HUES6 (cell line): ENCODE measurements around the gene MROH2B.

Experiments used
- H3K27ac ChIP-seq: 2 replicates; pipeline ENCODE4 v1.7.0; 2013; ENCODE audit warnings: low read depth, mild to moderate bottlenecking, low read length, inconsistent platforms
- H3K27me3 ChIP-seq: 2 replicates; pipeline ENCODE4 v1.6.1; 2013; ENCODE audit warnings: low read length; ENCODE audit not compliant: control insufficient read depth, insufficient read depth
- H3K36me3 ChIP-seq: 2 replicates; pipeline ENCODE4 v1.6.1; 2013; ENCODE audit warnings: low read length; ENCODE audit not compliant: control insufficient read depth, insufficient read depth
- H3K4me1 ChIP-seq: 2 replicates; pipeline ENCODE4 v1.6.1; 2013; ENCODE audit warnings: low read length; ENCODE audit not compliant: control insufficient read depth, insufficient read depth
- H3K4me3 ChIP-seq: 2 replicates; pipeline ENCODE4 v1.5.1; 2013; ENCODE audit warnings: low read depth, low read length
- H3K9ac ChIP-seq: one replicate; pipeline ENCODE4 v1.6.1; 2013; ENCODE audit warnings: mild to moderate bottlenecking, low read length
- H3K9me3 ChIP-seq: 2 replicates; pipeline ENCODE4 v1.6.1; 2013; ENCODE audit warnings: low read depth, low read length; ENCODE audit not compliant: control insufficient read depth, insufficient read depth

The MROH2B gene

DNA sequence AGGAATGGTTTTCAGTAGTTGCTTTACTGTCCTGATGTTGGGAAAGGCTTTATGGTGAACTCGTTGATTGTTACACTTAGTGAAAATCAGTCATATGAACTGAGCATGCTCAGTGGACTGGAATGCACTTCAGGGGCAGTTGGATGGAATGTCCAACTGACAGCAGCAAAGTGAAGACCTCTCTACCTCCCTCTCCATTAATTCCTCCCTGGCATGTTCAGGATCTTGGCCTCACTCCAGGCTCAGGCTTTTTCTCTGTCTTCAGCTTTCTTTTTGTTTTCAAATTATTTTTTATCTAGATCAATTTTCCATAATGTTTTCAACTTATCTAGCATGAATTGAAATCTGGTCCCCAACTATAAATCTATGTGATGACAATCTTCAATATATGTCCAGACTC is at the start of gene MROH2B:
Gene MROH2B (minus strand): TSS at position 101 of the 400 bp plus-strand sequence. CDS start 490 bp downstream, outside the sequence.
- 0 out of 2 replicates have a peak, but pooled peaks cover 5% of the 10 kb centered on the region for H3K4me1 ChIP-seq
- H3K27me3 ChIP-seq = no peaks in the 10 kb centered on the region
- H3K9ac ChIP-seq = no peak within 1 kb of the TSS
- H3K36me3 ChIP-seq = no peaks in the 10 kb centered on the region
- H3K9me3 ChIP-seq = no peaks in the 10 kb centered on the region
- no peak within 1 kb of the TSS for H3K4me3 ChIP-seq
- H3K27ac ChIP-seq = no peak within 1 kb of the TSS

DNA sequence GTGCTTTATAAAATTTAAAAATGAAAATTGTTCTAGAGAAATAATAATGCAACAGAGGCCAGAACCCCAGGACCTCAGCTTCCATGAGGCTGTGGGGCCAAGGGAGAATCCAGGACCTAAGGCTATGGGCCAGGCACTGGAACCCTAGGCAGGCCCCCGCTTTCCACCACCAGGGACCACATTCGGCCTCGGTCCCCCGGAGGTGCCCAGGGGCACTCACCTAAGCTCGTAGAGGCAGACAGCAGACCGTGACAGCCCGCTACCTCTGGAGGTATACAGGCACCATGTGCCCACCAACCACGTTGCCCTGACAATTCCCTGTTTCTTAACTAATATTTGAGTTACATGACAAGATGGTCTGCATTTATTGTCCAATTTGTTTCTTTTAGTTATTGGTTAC is 49.5 kb upstream of the MROH2B start:
- no peak overlapping the region for H3K4me3 ChIP-seq
- no peak overlapping the region for H3K9ac ChIP-seq
- no peak overlapping the region for H3K27ac ChIP-seq
- peaks cover 7% of the 10 kb centered on the region for H3K9me3 ChIP-seq
- H3K36me3 ChIP-seq = no peaks in the 10 kb centered on the region
- no peaks in the 10 kb centered on the region for H3K4me1 ChIP-seq
- H3K27me3 ChIP-seq = no peaks in the 10 kb centered on the region

DNA sequence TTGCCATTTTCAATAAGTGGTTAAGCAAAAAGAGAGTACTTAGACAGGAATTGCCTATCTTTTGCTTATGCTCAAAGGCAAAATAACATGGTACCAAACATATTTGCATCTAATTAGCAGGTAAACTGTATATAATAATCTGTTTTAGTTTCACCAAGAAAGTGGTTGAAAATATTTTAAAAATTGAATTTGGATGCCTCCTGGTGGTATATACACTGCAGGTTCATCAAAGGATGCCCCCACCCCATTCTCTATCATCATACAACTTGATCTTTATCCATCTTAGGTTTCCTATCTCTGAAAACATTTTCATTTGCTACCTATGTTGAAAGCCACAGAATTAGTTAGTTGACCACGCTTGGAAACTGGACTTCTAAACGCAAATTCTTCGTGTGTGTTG is 47.0 kb upstream of the MROH2B start:
- H3K4me3 ChIP-seq = no peak overlapping the region
- no peak overlapping the region for H3K27ac ChIP-seq
- peaks cover 7% of the 10 kb centered on the region for H3K9me3 ChIP-seq
- H3K9ac ChIP-seq = no peak overlapping the region
- no peaks in the 10 kb centered on the region for H3K27me3 ChIP-seq
- H3K36me3 ChIP-seq = no peaks in the 10 kb centered on the region
- no peaks in the 10 kb centered on the region for H3K4me1 ChIP-seq

DNA sequence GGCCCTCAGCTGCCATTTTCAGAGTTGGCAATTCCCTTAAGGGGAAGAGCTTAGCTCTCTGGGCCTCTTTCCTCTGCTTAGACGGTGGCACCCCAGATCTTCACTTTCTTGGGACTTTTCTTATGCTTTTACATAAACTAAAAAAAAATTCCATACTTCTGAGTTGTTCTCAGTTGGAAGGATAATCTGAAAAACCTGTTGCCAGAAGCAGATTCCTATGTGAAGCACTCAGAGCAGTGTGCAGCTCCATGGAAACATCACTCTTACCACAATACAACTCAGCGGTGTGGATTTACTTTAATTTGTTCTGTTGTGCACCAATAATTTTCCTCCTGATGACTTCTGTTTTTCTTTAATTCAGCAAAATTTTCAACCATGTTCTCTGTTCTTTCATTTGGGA is 44.1 kb upstream of the MROH2B start:
- Histone ChIP-seq H3K36me3 (no peaks in the 10 kb centered on the region), H3K4me1 (no peaks in the 10 kb centered on the region), H3K4me3 (no peak overlapping the region), H3K27me3 (no peaks in the 10 kb centered on the region), H3K9me3 (no peaks in the 10 kb centered on the region), H3K27ac (no peak overlapping the region), H3K9ac (no peak overlapping the region)

DNA sequence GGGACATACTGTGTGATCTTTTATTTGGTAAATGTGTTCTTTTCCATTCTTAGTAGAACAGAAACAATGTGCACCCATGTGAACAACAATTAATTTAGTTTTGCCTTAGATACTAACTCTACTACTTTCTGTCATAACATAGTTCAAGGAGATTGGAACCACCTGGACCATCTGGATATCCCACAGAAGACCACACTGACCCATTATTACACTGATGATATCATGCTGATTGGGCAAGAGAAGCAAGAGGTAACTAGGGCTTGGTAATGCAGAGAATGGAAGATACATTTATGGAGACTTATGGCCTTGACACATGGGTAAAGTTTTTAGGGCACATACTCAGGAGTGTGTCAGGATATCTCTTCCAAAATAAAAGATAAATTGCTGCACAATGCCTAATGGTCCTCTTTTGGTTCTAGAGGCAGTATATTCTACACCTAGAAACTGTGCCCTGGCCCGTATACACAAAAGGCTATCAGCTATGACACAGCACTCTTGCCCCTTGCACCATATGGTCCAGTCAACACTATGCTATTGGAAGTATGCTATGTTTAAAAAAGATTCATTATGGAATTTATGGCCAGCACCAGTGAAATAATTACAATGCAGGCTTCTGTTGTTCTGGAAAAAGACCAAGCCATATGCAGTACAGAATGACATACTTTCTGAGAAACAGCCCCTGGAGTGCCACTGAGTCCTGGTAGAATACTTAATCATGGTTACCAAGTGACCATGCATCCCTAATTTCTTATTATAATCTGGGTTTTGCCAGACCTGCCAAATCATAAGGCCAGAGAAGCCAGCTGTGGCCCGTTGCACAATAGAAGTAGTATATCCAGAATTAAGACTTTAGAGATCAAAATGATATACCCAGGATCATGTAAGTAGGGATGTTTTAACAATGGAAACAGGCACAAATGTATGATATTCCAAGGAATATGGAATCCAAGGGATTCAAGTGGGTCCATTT is 41.6 kb upstream of the MROH2B start:
- H3K27ac ChIP-seq = no peak overlapping the region
- H3K4me3 ChIP-seq = no peak overlapping the region
- H3K27me3 ChIP-seq = no peaks in the 10 kb centered on the region
- H3K36me3 ChIP-seq = no peaks in the 10 kb centered on the region
- no peak overlapping the region for H3K9ac ChIP-seq
- no peaks in the 10 kb centered on the region for H3K9me3 ChIP-seq
- H3K4me1 ChIP-seq = no peaks in the 10 kb centered on the region

DNA sequence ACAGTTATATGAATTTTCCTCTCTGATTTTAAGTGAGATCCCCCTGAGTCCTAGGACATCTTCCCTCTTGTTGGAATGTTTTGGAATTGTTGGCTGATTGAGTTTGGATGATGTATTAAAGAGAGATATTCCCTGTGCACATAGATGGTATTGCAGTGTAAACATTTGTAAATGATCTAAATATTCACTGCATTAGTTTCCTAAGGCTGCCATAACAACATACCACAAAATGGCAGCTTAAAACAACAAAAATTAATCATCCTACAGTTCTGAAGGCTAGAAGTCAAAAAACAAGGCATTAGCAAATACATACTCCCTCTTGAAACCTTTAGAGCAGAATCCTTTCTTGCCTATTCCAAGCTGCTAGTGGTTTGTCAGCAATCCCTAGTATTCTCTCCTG is 38.0 kb upstream of the MROH2B start:
- Histone ChIP-seq H3K9me3 (no peaks in the 10 kb centered on the region), H3K36me3 (no peaks in the 10 kb centered on the region), H3K4me3 (no peak overlapping the region), H3K27ac (no peak overlapping the region), H3K4me1 (no peaks in the 10 kb centered on the region), H3K27me3 (no peaks in the 10 kb centered on the region), H3K9ac (no peak overlapping the region)

DNA sequence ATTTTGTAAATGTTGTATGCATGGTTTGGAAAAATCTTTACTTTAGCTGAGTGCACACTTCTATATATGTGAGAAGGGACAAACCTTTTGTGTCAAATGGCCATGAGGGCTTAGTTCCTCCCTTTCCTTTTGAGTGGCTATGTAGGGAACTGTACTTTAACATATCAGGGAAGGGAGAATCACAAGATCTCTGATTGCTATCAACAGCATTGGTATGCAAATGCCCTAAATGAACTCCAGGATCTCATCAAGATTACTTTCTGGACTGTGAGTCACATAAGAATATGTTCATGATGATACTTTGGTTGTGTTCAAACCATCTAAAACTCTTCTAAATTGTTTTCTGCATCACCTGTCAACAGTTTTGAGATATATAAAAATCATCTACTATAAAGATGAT is 31.2 kb upstream of the MROH2B start:
- Histone ChIP-seq H3K27ac (no peak overlapping the region), H3K27me3 (no peaks in the 10 kb centered on the region), H3K9me3 (no peaks in the 10 kb centered on the region), H3K4me3 (no peak overlapping the region), H3K36me3 (no peaks in the 10 kb centered on the region), H3K9ac (no peak overlapping the region), H3K4me1 (no peaks in the 10 kb centered on the region)

DNA sequence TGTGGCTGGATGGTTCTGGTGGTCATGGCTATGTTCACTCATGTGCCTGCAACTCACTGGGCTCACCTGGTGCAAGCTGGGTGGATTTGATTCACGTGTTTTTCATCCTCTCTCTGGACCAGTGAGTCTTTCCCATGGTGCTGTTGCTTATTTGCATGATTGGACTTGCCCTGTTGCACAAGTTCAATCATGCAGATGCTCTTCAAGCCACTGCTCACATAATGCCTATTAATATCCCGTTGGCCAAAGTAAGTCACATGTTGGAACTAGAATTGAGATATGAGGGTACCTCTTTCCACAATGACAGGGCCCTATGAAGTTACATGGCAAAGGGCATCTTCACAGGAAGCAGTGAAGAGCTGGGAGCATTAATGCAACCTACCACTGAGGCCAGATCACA is 26.5 kb upstream of the MROH2B start:
- no peaks in the 10 kb centered on the region for H3K9me3 ChIP-seq
- H3K4me1 ChIP-seq = no peaks in the 10 kb centered on the region
- H3K36me3 ChIP-seq = no peaks in the 10 kb centered on the region
- H3K4me3 ChIP-seq = no peak overlapping the region
- H3K9ac ChIP-seq = no peak overlapping the region
- no peaks in the 10 kb centered on the region for H3K27me3 ChIP-seq
- no peak overlapping the region for H3K27ac ChIP-seq

DNA sequence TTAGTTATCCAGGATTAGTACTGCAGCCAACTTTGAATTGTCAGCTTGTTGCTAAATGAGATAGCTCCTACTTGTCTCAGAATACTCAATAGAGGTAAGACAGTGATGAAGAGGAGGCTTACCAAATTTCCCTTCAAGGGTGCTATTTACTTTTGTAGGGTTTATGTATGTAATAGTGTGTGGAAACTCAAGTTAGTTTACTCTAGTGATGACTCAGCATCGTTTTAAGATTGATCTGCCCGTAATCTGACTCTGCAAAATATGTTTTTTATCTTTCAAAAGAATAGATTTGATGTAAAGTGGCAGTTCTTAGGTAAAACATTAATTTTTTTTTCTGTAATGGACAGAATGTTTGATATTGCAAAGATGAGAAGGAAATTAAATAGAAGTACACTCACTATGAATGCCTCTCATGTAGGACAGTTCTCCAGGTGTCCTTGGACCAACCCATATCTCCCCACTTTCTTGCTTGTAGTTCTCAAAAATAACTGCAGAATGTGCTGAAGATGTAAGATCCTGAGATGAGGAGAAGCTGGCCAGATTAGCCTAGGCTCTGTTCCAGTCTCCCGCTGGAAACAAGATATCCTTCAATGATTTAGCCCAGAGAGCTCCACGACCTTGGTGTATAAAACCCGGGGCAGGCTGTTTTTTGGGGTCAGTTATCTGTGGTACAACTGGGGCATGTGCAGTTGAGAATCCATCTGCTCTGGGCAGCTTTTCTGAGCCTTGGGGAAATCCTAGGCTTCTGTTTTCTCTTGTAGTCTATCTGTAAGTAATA is 24.4 kb upstream of the MROH2B start:
- Histone ChIP-seq H3K27me3 (no peaks in the 10 kb centered on the region), H3K4me3 (no peak overlapping the region), H3K36me3 (no peaks in the 10 kb centered on the region), H3K27ac (no peak overlapping the region), H3K9me3 (no peaks in the 10 kb centered on the region), H3K9ac (no peak overlapping the region), H3K4me1 (no peaks in the 10 kb centered on the region)

DNA sequence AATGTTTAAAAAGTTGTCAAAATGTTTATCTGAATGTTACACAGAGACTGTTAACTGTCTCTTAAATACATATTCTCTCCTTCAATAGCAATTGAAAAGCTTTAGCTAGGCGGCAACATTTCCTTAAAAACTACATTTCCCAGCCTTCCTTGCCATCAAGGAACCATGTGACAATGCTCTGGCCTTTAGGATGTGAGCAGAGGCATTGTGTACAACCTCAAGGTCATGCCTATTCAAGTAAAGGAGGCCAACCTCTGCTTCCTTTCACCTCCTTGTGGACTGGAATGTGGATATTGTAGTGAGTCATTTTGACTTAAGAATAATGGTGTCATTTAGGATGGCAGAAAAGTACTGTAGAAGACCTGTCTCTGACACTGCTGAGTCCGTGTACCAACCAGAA is 23.7 kb upstream of the MROH2B start:
- H3K36me3 ChIP-seq = no peaks in the 10 kb centered on the region
- H3K27me3 ChIP-seq = no peaks in the 10 kb centered on the region
- no peaks in the 10 kb centered on the region for H3K4me1 ChIP-seq
- H3K27ac ChIP-seq = no peak overlapping the region
- no peak overlapping the region for H3K4me3 ChIP-seq
- H3K9me3 ChIP-seq = no peaks in the 10 kb centered on the region
- H3K9ac ChIP-seq = no peak overlapping the region

DNA sequence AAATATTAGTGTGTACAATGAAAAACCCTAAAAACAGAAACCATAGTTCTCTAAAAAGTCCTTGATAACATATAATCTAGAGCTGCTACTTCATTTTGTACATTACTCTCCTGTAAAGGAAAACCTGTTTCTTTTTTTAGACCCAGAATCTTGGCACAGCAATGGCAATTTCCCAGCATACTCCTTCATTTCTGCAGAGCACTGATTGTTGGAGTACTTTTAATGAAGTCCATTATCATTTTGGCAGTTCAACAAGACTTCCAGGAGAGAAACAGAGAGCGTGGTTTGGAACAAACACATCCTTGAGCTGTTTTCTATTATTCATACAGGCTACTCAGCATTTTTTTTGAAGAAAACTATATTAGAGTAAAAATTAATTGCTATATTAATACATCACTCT is 22.7 kb upstream of the MROH2B start:
- no peak overlapping the region for H3K27ac ChIP-seq
- no peaks in the 10 kb centered on the region for H3K4me1 ChIP-seq

More for the DNA sequence above, 22.7 kb upstream of the MROH2B start:
- H3K4me3 ChIP-seq = no peak overlapping the region
- no peaks in the 10 kb centered on the region for H3K9me3 ChIP-seq
- H3K9ac ChIP-seq = no peak overlapping the region
- no peaks in the 10 kb centered on the region for H3K27me3 ChIP-seq
- H3K36me3 ChIP-seq = no peaks in the 10 kb centered on the region
